ENCODE measurements around the gene SLCO1A2. TPM values are rescaled to one million over a fixed set of nuclear protein-coding genes. Genes with fewer than 3 reads are reported as not detected.

Gene SLCO1A2
- total and polyA plus RNA-seq, 2 experiments from 2014 or later: 10.2 to 10.8 TPM

GRCh38 chr12:21353948-21354347 lies 19.2 kb upstream of the SLCO1A2 start:
- Histone ChIP-seq H3K4me2 (no peak overlapping the region), H3K4me1 (ENCODE audit: insufficient read depth) (peaks cover 5% of the 10 kb centered on the region; the same call in 1 of the 2 replicates), H3K79me2 (replicated peaks; ENCODE audit: insufficient read depth) (no peaks in the 10 kb centered on the region), H3K4me3 (no peak overlapping the region), H3K36me3 (ENCODE audit: insufficient read depth) (no peaks in the 10 kb centered on the region), H2AFZ (no peak overlapping the region), H3K27ac (ENCODE audit: low read depth) (no peak overlapping the region), H4K20me1 (replicated peaks; ENCODE audit: insufficient read depth) (no peaks in the 10 kb centered on the region), H3F3A (replicated peaks; ENCODE audit: low read depth) (no peaks in the 10 kb centered on the region), H3K9me2 (ENCODE audit: insufficient read depth) (no peaks in the 10 kb centered on the region), H3K27me3 (ENCODE audit: insufficient read depth) (no peaks in the 10 kb centered on the region)
- Mint-ChIP-seq H3K4me1 (peaks cover 16% of the 10 kb centered on the region), H3K4me3 (no peak overlapping the region), H3K27me3 (ENCODE audit: insufficient read depth, low read depth, poor library complexity) (no peaks in the 10 kb centered on the region), H3K27ac (no peak overlapping the region), H3K9me3 (no peaks in the 10 kb centered on the region; the same call in 2 of the 3 replicates), H3K36me3 (ENCODE audit: low read depth) (no peaks in the 10 kb centered on the region)
- no peak for DNase-seq (ENCODE audit: low spot score)
- no peak for TF ChIP-seq REST (IDR thresholded peaks at IDR 0.05; ENCODE audit: unreplicated experiment)
- no peak for TF ChIP-seq STAT1 (IDR thresholded peaks at IDR 0.05; ENCODE audit: unreplicated experiment)
- no peak for TF ChIP-seq POLR2AphosphoS5 (IDR thresholded peaks at IDR 0.05; ENCODE audit: low read depth)
- no peak for TF ChIP-seq ZNF114 (CRISPR knock-in tag; IDR thresholded peaks at IDR 0.05)
- no peak for TF ChIP-seq EZH2 (IDR thresholded peaks at IDR 0.05; ENCODE audit: low read depth, unreplicated experiment)
- TF ChIP-seq NANOG (IDR thresholded peaks at IDR 0.05; ENCODE audit: borderline replicate concordance): no peak
- no peak for TF ChIP-seq ZNF462 (CRISPR knock-in tag; IDR thresholded peaks at IDR 0.05)
- no peak for TF ChIP-seq CTCF (conservative IDR thresholded peaks at IDR 0.05; ENCODE audit: low read depth in 2 of 2)
- TF ChIP-seq JUNB (IDR thresholded peaks at IDR 0.05; ENCODE audit: unreplicated experiment): no peak
- TF ChIP-seq ETS1 (IDR thresholded peaks at IDR 0.05): no peak
- no peak for TF ChIP-seq EZH2phosphoT487 (IDR thresholded peaks at IDR 0.05; ENCODE audit: unreplicated experiment)
- no peak for TF ChIP-seq ZNF331 (CRISPR knock-in tag; IDR thresholded peaks at IDR 0.05; ENCODE audit: low read depth)
- no peak for TF ChIP-seq CREB1 (CRISPR knock-in tag; IDR thresholded peaks at IDR 0.05; ENCODE audit: low read depth)
- no peak for ATAC-seq

Measured in GM23338 (cell line).